Pulmonary artery endothelial cell (primary cell): ENCODE measurements around the gene GNAZ. TPM values are rescaled to one million over a fixed set of nuclear protein-coding genes. Genes with fewer than 3 reads are reported as not detected.
"Not testable (repeated sequence)": the region's sequence is repeated elsewhere in the genome, so short reads cannot be mapped to it uniquely, and the experiment has no call there.

Experiments
- DNase-seq: peaks from one replicate; pipeline ENCODE4 v3.0.0-alpha.2; 2011; ENCODE audit warnings: low read depth, low spot score
- total RNA-seq: library from RNA; depleted of rRNA; stranded (reverse); fragments of >200 nt; gene quantifications from 2 replicates; pipeline ENCODE4 v1.2.3, GENCODE V29; 2014

Gene GNAZ
- total RNA-seq, 1 donor from 2014 or later: 2.8 TPM

DNA sequence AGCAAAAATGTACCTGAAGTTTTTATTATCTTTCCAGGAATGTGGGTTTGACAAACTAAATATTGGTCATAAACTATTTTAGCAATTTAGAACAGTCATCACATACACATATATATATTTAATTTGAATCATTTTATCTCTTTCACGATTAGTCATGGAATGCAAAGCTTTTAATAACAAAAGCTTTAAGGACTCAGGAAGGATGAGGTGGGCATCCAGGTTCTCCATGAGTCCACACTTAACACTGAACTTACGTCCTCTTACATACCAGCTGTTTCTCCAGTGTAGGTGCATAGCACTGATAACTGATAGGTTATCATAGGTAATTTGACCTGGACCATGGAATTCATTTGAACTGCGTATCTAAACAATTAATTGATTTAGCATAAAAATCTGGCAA lies 28.1 kb upstream of the GNAZ start:
- no peak for DNase-seq

DNA sequence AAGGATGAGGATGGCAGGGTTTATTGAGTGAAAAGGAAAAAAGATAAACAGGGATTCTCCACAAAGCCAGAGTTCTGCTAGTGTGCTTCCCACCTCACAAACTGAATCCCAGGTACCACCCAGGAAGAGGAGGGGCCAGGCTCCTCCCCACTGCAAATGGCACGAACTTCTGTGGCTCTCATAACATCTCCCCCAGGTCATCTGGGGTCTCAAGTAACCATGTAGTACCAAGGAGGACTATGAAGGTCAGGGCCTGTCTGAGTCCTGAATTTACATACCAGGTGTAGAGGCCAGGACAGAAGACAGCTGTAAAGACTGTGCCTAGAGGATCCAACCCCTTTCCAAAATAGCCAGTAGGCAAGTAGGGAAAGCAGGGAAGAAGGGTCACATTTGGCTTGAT lies 25.7 kb upstream of the GNAZ start:
- DNase-seq: no peak

DNA sequence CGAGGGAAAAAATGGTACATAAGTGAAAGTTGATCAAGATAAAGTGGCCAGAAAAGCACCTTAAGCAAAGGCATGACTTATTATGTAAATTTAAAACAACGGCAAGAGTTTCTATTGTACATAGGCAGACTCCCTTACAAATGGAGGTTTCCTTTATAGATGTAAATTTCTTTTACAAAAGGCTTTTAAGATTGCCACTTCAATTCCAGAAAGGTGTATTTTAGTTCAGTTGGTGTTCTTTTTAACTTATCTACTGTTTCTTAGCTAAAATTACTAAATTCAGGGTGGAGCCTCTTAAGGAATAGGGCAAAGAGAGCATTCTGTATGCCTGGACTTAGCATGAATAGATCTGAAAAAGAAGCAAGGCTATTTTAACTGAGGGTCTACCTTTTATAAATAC lies 24.9 kb upstream of the GNAZ start:
- DNase-seq: no peak

DNA sequence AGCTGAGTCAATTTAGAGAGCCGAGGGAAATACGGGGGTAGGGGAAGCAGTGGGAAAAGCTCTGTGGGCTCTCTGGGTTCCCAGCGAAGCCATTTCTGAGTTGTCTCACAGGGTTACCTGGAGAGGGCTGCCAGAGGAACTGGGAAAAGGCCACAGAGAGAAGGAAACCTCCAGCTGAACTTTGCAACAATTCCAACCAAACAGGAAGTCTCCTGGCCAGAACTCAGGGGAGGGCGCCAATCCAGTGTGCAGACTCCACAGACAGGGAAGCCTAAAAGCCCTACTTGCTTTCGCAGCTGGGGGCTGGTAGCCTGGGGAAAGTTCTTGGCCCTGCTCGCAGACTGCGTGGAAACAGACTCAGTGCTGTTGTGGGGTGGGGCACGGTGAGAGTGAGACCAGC lies 23.1 kb upstream of the GNAZ start:
- no peak for DNase-seq

DNA sequence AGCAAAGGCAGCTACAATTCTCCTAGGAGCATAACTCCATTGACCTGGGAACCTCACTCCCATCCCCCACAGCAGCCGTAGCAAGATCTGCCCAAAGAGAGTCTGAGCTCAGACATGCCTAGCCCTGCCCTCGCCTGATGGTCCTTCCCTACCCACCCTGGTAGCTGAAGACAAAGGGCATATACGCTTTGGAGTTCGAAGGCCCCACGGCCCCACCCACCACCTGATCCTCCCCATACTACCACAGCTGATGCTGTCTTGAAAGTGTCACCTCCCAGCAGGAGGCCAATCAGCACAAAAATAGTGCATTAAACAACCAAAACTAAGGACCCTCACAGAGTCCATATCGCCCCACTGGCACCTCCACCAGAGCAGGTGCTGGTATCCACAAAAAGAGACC lies 22.6 kb upstream of the GNAZ start:
- no peak for DNase-seq

DNA sequence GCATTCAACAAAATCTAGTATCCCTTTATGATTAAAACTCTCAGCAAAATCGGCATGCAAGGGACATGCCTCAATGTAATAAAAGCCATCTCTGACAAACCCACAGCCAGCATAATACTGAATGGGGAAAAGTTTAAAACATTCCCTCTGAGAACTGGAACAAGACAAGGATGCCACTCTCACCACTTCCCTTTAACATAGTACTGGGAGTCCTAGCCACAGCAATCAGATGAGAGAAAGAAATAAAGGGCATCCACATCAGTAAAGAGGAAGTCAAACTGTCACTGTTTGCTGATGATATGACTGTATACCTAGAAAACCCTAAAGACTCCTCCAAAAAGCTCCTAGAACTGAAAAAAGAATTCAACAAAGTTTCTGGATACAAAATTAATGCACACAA lies 19.8 kb upstream of the GNAZ start:
- not testable (repeated sequence) for DNase-seq

DNA sequence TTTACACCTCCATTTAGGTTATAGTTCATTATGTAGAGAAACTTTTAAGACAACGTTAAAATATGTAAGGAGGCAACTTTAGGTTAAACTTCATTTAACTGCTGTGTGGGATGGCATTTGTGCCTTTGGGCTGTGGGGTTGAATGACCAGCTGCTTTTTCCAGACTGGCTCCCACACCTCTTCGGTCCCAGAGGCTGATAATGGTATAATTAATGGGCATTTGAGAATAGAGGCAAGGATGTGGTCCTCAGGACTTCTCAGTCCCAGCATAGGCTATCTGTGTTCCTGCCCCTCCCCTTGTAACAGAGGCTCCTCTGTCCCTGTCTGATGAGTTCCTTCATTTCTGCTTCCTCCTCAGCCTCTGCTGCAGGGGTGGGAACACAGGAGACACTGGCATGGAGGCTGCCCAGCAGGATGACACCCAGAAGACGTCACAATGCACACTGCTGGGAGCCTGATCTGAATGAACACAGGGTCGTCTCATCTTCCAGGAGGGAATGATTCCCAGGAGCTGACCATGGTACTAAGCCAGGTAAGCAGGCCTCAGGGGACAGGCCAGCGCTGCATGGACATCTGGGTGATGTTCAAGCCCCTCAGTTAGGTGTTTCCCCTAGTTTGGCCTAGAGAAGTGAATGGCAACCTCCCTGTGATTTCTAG lies 17.1 kb upstream of the GNAZ start:
- DNase-seq: no peak

DNA sequence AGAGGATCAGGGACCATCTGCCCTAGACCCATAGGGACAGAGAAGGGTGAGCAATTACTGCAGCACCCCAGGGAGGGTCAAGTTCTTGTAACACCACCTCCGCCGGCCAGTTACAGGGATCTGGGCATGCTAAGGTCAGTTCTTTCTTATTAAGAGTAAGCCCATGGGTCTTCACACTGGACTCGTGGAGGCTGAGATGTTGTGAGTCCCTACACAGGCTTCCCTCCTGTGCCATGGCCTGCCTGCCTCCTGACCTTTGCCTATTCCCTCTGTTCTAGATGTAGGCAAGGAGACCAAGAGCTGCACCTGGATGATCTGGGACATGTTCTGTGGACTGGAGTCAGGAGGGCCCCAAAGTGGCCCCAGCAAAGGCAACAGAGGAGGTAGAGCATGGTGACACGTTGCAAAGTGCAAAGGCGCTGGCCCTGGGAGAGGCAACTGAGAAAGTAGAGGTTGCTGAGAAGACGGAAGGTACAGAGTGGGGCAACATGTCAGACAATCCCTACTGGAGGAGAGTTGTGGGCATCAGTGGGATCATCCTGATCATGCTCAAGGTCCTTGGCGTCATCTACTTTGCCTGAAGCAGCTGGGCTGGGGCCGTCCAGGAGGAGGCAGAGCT lies 16.3 kb upstream of the GNAZ start:
- no peak for DNase-seq

DNA sequence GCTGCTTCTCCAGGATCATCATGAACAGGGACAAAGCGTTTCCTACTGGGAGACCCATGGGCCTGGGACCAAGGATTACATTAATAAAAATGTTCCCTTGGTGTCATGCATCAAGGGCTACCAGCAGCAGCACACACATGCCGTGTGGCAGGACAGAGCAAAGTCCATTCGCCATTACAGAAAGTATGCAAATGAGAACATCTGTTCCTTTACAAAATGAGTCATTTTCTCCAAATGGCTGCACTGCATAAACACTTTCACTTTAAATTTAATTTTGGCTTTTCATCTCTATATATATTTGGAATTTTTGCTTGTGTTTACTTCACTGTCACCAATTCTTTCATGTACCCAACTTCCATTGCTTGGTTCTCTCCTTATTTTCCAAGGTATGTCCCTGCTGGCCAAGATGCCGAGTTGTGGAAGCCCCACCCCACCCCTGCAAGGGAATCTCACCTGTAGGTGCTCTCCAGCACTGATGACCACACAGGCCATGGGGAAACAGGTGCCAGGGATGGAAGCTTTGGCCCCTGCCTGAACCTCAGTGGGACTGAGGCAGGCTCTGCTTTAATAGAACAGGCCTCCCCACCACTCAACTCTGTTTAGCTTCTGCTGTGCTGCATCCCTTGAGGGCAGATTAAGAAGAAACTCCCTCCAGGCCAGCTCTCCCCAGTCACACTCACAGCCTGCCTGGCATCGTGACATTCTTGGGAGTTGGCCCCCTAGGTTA lies 15.6 kb upstream of the GNAZ start:
- no peak for DNase-seq

DNA sequence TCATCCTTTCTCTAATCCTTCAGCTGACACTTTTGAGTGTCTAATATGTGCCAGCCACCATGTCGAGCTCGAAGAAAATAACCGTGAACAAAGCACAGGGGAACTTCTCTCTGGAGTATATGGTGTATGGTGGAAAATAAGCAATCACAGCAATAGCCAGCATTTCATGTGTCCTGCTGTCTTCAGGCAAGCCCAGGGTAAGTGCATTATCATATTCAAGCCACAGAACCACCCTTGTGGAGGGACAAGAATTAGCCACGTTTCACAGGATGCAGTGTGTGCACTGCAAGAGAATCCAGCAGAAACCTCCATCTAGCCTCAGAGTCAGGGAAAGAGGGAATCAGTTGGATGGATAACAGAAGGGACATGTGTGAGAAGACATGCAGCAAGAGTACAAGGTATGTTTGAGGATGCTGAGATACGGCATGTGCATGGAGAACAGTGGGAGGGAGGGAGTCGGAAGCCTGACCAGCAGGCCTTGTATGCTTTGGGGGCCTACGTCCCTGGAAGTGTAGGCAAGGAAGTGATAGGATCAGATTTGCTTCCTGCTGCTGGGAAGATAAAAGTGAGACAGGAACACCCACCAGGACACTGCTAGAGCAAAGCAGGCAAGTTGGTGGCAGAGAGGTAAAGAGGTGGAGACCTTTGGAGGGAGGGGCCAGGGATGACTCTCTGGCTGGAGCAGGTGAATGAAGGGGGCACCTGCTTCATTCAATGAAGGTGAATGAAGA lies 14.7 kb upstream of the GNAZ start:
- no peak for DNase-seq

DNA sequence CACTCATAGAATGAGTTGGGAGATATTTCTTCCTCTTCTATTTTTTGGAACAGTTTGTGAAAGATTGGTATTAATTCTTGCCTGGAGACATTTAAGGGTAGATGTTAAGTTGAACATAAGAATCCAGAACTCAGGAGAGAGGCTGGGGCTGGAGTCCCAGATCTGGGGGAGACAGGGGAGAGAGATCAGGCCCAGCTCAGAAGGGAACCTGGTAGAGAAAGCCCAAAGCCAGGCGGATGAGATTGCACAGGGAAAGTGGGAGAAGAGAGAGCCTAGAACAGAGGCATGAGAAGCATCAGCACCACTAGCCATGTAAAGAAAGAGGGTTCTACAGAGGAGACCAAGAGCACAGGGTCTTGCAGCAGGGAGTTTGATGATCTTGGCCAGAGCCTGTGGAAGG lies 13.0 kb upstream of the GNAZ start:
- DNase-seq: no peak

DNA sequence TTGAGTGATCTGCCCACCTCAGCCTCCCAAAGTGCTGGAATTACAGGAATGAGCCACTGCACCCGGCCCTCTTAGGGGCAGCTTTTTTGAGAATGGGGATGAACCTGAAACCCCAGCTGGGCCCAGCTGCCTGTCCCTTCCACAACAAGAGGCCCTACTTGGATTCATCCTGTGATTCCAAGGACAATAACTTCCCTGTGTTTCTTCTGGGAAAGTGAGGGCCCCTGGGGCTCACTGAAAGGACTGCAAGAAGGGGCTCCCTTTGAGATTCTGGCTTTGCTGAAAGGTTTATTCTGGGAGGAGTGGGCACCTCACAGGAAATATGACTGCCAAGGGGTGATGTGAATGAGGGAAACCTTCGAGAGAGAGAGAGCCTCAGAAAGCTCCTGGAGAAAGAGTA lies 12.3 kb upstream of the GNAZ start:
- DNase-seq: no peak

DNA sequence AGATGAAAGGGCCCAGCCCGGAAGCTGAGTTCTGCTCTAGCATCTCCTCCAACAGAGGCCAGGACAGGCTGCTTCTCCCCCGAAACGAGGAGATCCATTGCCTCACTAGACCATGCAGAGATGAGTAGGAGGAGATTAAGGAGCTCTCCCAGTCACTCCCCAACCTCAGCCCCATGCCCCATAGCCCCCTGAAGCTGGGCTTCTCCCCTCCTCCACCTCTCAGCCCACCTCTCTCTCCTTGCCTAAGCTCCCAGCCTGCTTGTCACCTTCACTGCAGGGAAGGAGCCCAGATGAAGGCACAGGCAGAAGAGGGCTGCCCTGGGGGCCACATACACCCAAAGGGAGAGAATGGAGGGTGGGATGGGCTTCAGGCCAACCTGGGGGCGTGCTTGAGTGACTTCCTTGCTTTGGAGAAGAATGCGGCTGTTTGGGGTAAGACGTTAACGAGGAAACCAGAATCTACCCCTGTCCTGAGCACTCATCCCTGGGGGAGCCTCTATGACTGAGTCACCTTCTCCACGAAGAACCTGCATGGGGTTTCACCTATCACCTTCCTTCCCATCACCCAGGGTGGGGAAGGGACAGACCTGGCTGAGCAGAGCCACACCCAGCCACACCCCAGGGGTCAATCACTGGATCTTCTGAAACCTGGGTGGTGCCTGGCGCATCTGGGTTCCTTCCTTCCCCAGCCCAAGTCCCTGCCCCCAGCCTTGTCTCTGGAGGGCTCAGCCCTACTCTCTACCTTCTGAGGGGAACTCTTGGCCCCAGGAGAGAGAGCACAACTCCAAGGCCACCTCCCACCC lies 11.6 kb upstream of the GNAZ start:
- DNase-seq: no peak

DNA sequence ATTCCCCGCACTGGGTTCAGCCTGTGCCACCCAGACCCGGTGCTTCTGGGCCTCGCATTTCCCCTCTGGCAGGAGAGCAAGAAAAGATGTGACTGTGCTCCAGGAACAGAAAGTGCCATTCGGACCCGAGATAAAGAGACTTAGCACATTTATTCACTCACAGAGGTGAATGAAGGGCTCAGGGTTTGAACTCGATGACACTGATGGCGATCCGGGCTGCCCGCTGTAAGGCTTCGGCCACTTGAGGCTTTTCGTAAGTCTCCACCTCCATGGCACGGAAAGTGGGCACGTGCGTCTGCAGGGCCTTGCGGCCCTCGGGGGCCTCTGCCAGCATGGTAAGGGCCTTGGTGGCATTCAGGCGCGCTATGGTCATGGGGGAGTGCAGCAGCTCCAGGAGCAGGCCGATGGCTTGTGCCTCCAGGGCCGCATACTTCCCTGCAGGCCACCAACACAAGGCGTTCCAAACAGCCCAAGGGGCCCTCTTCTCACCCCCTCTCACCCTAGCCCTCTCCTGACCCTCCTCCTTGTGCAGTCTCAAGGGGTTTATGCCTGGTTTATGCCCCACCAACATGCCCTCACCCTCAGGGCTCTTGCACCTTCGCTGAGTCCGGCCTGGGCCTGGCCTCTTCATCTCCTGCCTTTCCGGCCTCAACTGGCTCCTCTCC lies 10.9 kb upstream of the GNAZ start:
- no peak for DNase-seq

DNA sequence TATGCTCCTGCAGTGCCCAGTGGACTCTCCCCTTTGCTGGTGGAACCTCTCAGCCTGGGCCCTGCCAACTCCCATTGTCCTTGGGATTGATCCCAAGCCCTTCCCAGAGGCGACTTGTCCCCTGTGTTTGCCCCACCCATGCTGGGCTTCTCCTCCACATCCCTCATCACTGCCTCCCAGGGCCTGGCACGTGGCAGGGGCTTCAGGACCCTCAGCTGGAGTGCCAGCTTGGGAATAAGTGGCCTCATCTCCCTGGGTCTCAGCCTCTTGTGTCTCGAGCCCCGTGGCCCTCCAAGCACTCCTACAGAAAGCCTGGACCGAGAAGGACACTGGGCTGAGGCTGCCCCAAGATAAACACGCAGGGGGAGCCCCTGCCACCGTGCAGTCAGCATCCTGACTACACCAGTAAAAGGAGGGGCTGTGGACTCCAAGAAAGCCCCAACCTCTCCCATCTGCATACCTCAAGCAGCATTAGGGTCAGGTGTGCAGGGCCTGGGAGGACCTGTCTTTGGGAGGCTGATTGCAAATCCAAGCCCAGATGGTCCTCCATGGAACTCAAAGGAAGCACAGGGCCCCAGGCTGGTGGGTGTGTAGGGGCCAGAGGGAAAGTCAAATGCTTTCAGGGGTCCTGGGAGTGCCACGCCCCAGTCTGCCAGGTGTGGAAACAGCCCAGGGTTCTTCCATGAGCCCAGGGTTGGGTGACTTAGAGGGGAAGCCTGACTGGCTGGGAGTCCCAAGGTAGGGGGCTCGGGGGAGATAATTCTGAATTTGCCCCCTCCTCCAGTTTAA lies 9.5 kb upstream of the GNAZ start:
- no peak for DNase-seq

DNA sequence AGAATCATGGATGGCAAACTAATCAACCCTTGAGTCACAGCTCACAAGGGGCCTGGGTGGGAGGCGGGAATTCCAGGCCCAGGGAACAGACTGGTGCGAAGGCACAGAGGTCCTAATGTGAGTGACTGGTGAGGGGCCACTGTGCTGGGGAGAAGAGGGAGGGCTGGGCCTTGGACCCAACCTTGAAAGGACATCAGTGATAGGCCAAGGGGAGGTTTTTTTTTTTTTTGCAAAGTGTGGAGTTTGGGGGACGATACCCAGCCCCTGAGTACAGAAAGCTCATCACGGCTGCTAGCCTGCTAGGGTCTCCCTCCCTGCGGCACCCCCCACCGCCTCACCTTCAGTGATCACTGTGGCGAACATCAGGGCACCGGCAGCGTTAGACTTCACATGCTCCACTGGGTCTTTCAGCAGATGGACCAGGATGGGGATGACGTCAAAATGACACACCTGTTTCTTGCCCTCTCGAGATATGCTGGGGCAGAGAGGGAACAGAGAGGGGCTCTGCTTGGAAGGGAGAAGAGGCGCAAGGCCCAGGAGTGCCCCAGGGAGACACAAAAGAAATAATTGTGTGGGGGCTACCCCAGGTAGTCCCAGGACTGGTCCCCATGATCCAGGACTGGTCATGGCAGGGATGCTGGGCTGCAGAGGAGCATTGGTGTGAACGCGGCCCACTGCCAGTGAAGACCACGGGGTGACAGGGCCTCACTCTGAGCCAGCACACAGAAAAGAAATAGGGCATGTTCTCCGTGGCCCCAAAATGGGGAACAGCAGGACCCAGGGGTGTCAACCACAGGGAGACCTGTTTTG lies 8.6 kb upstream of the GNAZ start:
- no peak for DNase-seq

DNA sequence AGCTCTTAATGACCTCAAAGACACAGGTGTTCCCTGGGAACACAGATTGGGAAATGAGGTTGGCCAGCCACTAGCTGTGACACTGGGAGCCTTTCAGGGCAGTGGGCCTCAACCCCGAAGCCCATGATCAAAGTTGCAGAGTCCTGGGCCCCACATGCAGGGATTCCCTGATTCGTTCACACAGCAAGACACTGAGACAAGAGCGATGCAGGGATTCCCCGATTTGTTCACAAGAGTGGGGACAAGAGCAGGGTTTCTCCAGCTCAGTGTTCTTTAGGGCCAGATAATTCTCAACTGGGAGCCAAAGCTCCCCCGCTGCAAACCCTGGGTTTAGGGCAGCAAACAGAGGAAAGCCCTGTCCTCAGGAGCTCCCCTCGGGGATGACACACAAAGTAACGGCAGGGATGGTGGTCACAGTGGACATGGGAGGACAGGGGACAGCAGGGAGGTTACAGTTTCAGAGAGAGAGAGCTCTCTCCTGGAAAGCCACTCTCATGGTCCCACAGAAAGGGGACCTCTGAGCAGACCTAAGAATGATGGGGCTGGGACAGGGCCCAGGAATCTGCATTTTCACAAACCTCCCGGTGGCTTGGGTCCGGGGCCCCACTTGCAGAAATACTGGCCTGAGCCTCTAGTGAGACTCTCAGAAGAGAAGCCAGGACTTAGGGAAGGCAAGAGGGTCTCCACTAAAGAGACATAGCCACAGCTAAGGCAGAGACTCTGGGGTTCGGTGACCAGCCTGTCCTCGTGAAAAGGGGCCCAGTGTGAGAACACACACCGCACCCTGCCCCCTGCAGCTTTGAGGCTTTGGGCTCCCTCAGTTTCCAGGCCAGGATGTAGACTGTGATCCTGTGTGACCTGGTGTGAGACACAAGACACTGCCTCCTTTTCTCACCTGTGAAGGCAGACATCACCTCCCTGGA lies 7.4 kb upstream of the GNAZ start:
- DNase-seq: no peak
